Fibroblast of skin of right quadriceps (primary cell): ENCODE measurements around the gene GPN2.

ENCODE experiments used
- DNase-seq: peaks from one replicate; pipeline ENCODE4 v3.0.0-alpha.2; 2013

The GPN2 gene

DNA sequence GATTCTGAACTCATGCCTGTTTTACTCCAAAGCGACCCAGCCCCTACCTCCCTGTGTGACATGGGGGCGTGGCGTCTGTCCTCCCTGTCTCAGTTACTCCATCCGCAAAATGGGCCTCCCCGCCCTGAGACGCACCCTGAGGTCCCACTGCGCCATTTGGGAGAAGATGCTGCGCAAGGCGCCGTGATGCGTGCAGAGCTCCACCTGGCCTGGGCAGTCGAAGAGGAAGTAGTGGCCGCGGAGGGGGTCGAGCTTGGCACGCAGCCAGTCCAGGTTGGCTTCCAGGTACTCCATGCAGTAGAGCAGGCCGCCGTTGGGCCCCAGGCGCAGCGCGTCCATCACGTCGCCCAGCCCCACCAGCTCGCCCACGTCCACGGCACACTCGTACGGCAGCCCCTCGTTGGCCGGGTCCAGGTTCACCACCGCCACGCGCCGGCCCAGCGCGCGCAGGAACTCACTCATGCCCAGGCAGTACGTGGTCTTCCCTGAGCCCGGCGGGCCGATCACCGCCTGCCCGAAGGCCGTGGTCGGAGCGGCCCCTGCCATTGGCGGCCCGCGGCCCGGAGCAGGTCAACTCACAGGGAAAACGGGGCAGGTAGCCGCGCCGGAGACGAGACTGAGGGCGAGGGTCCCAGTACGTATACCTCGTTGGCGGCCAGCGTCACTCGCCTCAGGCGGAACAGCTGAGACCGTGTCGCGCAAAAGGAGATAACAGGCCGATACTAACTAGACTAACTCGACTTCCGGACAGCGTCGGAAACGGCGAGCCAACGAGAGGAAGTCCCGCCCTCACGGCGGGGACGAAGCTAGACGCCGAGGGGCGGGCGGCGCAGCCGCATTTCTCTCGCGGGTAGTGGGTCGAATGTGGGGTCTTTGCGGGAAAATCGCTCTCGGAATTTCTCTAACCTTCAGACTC lies at the start of gene GPN2:
TSS of gene GPN2 (minus strand) at position 733 of the 916 bp plus-strand sequence. CDS start at position 546, 187 bp downstream.
- DNase-seq: peak; percentile 70

DNA sequence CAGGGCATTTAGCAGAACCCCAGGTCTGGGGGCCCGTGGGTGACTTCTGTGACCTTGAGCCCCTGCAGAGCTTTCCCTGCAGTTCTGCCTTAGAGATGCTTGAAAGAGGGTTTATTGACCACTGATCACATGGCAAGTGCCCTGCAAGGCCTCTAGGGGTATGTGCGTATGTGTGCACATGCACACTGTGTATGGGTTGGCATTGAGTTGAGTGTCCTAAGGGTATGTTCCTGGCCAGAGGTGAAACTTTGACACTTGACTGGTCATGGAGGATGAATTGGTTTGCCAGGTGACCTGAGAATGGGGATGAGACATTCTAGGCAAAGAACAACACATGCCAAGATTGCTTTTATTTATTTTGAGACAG lies 48.6 kb upstream of the GPN2 start:
- DNase-seq: no peak

DNA sequence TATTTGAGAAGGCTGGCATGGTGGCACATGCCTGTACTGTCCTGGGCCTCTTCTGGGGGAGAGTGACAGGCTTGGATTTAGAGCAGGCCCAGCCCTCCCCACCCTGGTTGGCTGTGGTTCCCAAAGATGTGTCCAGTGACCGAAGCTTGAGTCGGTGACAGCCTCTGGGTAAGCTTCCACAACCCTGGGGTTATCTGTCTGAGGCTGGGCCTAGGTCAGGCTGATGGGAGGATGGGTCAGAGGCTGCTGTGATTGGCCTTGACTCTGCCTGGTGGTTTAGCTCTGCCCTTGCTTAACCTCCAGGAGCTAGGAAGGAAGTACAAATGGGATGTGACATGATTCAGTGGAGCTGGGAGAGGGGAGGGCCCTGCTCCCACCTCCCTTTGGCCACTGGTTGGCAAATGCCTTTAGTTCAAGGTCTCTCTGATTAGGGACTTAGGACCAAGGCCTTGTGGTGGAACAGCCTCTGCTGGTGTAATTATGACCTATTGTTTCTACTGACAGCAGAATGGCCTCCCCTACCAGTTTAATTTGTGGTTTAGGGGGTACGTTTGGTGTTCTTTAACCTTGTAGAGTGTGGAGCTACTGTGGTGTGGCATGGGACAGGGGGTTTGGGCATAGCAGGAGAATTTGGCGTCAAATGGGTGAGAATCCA lies 48.0 kb upstream of the GPN2 start:
- DNase-seq: no peak

DNA sequence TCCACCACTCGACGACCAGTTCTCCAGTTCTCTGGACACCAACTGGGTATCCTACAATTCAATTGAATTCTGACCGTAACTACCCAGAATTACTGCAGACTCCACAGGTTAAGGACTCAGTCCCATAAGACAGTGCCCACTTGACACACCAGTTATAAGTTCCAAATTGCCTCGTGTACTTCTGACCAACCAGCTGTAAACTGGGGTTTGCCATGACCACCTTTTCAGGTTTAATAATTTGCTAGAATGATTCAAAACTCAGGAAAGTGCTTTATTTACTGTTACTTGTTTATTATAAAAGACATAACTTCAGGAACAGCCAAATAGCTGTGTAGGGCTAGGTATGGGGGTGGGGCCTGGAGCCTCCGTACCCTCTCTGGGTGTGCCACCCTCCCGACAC lies 46.7 kb upstream of the GPN2 start:
- DNase-seq: no peak

DNA sequence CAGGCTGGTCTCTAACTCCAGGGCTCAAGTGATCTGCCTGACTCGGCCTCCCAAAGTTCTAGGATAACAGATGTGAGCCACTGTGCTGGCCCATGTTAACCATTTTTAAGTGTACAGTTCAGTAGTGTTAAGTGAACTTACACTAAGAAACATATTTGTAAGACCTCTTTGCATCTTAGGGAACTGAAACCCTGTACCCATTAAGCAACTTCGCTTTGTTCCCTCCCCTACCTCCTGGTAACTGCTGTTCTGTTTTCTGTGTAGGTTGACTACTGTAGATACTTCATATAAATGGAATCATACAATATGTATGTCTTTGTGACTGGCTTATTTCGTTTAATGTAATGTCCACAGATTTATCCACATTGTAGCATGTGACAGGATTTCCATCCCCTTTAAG lies 42.4 kb upstream of the GPN2 start:
- no peak for DNase-seq

DNA sequence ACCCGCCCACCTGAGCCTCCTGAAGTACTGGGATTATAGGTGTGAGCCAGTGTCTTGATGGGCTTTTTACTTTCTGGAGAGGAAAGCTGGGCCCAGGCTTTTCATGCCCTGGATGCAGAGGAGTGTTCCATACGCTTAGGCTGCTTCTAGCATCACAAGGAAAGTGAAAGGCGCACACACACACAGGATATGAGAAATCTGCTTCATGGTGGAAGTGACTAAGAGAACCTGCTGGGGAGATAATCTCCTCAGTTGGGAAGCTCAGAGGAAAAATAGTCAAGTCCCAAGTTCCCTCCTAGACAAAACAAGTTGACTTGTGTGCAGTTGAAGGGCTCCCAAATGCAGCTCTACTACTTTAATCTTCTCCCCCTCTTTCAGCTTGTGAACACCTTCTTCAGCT lies 33.6 kb upstream of the GPN2 start:
- peak; percentile 10 for DNase-seq

DNA sequence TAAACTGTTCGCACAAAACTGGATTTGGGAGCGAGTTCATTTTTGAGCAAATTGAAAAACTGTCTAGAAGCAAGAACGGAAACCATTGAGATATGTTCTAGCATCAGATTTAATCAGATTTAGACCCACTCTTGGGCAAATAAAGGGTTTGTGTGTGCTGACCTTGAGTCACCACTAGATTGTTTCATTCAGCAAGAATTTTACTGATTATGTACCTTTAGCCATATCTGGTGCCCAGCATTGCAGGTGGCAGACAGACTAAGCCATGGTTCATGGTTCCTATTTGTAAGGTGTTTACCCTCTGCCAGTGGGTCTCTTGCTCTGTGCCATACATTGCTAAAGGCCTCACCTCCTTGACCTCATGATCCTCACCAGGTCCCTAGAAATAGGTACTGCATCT lies 32.8 kb upstream of the GPN2 start:
- DNase-seq: no peak

DNA sequence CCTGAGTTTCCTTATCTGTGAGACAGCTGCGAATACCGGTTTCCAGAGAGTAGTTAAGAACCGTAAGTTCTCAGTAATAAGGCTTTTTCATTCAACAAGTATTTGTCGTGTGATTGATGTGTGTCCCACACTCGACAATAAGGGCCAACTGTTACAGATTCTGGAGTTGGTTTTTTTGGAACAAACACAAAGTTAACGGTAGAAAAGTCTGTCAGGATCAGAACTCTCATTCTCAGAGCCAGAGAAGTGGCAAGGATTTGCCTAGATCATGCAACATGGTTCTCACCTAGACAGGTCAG lies 32.3 kb upstream of the GPN2 start:
- no peak for DNase-seq

DNA sequence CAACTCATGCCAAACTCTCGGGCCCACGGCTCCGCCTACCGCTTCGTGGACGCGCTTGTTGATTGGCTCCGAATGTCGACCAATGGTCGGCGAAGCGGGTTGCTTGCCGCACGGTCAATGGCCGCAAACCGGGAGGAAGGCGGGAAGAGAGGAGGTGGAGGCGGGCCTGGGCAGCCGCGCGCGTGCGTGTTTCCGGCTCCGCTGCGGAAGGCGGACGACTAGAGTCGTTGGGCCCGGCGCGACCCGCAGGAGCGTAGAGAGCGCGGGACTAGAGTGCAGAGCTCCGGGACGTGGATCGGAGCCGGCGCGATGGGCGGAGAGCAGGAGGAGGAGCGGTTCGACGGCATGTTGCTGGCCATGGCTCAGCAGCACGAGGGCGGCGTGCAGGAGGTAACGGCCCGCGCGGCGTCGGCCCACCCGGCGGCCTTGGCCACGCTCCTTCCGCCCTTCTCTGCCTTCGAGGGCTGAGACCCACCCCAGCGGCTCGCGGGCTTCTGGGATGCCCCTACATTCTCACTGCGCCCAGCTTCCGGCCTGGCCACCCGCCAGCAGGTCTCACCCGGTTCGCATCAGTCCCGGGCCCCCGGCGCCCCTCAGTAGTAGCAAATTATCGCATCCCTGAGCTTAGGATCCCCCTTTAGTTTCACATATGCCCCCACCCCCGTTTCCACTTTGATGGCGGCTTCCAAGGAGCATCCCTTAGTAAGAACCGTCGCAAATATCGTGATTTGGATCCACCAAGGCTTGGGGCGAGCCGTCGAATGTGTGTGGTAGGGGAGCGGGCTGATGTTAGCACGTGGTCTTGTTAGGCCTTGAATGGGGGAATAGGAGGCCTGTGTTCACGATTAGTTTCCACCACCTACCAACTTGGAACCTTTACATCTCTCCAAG lies 31.7 kb upstream of the GPN2 start, which contains the start of gene NUDC:
TSS of gene NUDC (plus strand) at position 204 of the 891 bp plus-strand sequence. CDS start at position 310, 106 bp downstream.
- DNase-seq: peak; percentile 96

DNA sequence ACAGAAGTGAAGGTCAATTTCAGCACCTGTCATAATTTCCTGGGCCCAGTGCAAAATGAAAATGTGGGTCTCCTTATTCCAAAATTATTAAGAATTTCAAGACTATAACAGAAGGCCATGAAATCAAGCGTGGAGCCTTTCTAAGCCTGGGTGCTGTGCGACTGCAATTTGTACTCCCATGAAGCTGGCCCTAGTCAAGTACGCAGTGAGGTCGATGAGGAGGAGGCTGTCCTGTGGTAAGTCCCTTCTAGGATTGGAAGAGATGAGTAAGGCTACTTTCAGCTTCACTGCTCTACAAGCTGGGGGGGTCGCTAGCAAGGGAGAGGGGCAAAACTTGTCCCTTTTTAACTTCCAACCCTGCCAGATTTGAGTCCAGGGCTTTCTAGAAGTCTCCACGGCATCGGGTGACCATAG lies 31.1 kb upstream of the GPN2 start:
- no peak for DNase-seq

DNA sequence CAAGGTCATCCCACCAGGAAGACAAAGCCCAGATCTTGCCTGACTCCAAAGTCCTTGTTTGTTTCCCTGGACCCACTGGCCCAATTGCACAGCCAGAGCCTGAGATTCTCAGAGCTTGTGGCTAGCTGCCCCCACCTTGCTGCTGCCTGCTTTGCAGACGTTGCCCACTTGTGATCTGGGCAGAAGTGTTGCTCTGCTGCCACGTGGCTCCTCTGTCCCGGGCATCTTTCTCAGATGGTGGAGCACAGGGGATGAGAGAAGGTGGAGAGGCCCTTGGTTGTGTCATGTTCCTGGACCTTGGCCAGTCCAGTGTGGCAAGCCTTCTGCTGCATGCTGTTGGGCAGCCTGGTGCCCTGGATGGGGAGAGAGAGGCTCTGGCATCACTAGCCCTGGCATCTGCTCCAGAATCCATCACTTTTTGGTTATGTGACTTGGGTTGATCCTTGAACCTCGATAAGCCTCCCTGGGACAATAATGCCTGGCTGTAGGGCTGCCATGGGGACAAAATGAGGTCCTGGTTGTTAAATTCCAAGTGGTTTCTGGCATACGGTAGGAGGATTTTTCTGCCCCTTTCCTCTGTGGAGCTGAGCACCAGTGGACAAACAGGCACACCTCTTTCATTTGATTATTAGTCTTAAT lies 25.2 kb upstream of the GPN2 start:
- no peak for DNase-seq

DNA sequence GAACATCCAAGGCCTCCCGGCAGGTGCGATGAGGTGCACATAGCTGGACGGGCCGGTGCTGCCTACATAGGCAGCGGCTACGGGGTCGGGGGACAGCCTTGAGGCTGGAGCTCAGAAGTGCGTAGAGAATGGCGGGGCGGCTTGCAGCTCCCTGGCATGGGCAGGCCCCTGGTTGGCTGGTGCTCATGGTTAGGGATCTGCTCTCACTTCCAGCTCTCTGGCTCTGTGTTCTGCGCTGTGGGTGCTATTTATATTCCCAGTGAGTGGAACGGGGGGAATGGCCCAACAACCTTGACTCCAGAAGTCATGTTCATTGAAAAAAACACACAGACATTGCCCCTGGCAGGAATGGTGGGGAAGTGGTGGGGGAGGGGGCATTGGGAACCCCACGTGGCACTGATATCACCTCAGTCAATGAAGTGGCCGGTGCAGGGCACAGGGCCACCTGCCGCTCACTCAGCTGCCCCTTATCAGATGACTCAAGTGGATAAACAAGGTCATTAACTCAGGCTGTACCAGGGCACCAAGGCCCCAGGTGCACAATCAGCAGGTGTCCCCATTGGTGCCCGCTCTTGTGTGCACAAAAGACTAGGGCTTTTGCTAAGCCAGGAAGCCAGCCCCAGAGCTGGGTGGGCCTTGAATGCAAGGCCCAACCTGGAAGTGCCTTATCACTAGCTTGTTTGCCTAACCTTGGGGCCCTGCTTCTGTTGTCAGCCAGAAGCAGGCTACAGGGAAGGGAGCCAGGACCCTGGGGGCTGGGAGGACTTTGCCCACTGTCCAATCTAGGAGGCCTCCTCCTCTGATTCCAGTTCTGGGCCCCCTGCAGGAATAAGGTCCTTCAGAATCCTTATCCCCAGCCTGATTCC lies 23.9 kb upstream of the GPN2 start, which contains the start of gene NR0B2:
TSS of gene NR0B2 (minus strand) at position 222 of the 866 bp plus-strand sequence. CDS start at position 187, 35 bp downstream.
- DNase-seq: no peak

DNA sequence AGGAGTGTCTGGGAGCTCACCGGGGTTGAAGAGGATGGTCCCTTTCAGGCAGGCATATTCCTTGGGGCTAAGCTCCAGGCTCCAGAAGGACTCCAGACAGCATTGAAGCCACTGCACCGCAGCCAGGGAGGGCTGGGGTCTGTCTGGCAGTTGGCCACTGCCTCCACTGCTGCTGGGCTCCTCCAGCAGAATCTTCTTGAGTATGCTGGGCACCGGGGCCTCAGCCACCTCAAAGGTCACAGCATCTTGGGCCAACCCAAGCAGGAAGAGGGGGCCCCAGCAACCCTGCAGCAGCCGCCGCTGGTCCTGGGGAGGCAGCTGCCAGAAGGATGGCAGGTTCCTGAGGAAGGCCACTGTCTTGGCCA lies 23.3 kb upstream of the GPN2 start:
- no peak for DNase-seq

DNA sequence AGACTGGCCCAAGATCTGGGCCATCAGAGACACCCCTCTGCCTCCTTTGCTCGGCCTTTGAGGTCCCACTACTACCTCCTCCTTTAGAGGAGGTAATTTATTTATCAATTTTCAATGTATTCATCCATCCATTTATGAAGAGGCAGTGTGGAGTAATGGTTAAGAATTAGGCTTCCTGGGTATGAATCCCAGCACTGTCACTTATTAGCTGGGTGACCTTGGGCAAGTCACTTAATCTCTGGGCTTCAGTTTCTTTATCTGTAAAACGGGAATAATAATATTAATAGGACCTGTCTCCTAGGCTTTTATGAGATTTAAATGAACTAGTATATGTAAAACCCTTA lies 22.0 kb upstream of the GPN2 start:
- DNase-seq: no peak

DNA sequence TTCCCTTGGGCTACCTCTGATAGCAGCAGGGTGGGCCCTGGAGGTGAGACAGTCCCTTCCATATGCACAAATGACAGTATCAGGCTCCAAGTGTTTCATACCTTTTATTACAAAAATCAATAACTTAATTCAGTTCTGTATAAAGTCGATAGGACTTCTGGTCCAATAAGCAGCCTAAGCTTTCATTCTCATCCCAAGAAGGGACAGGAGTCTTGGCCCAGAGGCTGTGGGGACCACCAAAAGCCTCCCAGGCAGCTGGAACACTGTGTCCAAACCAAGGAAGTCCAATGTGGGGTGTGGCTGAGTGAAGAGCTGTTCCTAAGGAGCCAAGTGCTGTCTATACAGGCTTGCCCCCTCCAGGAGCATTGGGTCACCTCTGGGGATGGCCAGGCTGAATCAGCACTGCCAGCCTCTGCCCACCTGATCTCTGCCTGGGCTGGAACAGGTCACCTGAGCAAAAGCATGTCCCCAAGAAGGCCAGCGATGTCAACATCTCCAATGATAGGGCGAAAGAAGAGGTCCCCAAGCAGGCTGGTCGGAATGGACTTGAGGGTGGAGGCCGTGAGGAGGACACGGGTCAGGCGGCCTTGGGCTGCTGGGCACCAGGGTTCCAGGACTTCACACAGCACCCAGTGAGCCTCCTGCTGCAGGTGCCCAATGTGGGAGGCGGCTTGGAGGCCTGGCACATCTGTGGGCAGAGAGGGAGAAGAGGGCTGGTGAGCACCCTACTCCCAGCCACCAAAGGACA lies 21.5 kb upstream of the GPN2 start:
- no peak for DNase-seq

DNA sequence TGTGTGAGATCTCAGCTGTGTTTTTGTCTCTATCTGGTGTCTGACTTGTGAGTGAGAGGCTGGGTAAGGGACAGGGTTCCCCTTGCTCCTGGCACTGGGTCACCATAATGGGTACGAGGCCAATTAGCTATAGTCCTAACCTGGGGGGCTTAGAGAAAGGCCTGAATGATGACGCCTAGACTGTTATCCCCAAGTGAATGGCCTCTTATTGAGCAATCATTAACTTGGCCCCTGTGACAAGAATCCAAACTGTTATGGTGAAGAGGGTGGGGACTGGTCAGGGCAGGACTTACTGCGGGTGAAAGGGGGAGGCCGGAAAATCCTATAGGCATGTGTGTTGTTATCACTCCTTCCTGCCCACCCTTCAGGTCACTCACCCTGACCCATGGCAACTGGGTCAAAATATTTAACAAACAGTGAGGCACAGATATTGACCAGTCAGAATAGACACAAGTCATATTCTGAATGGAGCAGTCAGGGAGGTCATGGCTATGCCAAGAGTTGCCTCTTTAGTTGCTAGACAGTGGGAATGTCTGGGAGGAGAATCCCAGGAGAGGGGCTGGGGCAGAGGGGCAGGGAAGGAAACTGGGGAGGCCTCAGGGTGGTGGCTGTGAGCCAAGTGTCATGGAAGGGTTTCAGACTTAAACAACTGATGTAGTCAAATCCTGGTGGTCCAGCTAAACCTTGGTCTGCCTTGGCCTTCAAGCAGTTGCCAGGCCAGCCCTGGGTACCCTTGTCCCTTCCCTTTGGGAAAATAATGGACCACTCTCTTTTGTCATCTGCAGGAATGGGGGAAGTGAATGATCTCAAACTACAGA lies 20.5 kb upstream of the GPN2 start:
- DNase-seq: no peak

DNA sequence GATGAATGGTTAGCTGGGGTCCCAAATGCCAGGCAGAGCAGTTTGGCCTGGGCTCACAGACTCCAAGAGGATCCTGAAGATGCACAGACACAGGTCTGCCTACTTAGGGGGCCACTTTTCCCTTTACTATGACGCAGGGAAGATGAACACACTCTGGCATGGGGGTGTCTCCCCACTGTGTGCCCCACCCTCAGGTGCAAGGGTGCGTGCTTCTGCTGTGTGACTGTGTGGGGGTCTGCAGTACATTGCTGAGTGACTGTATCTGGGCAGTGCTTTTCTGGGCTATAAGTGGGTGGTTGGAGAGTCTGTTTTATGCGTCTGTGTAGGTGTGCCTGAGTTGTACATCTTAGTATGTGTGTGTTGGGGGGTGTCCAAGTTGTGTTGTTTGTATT lies 19.9 kb upstream of the GPN2 start:
- DNase-seq: no peak

DNA sequence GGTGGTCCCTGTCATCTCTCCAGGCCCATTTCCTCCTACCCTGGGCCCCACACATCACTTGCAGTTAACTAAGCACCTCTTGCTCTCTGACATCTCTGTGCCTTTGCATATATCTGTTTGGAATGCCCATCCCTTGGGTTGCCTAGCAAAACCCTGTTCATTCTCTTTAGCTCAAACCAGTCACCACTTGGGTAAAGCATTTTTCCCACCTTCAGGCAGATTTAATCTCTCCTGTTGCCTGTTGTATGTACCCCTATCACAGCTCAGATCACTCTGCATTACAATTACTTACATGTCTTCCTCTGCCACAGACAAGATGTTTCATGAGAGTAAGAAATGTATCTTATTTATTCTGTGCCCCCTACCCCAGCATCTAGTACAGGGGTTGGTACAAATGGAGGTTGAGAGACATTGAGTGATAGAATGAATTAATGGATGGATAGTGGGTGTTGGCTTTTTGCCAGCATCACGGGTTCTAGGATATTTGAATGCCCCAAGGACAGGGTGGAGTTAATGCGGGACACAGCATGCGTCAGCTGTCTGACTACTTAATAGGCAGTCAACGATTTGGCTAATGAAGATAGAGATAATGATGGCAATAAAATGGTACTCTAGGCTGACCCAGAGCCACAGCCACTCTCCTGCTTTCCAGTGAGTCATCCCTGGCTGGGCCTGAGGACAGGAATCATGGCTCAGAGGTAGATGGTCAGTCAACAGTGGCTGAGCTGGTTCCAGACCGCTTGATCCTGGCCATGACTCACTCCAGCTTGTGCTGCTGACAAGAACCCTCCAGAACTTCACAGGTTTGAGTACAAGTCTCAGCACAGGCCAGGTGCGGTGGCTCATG lies 17.2 kb upstream of the GPN2 start:
- DNase-seq: peak; percentile 21

DNA sequence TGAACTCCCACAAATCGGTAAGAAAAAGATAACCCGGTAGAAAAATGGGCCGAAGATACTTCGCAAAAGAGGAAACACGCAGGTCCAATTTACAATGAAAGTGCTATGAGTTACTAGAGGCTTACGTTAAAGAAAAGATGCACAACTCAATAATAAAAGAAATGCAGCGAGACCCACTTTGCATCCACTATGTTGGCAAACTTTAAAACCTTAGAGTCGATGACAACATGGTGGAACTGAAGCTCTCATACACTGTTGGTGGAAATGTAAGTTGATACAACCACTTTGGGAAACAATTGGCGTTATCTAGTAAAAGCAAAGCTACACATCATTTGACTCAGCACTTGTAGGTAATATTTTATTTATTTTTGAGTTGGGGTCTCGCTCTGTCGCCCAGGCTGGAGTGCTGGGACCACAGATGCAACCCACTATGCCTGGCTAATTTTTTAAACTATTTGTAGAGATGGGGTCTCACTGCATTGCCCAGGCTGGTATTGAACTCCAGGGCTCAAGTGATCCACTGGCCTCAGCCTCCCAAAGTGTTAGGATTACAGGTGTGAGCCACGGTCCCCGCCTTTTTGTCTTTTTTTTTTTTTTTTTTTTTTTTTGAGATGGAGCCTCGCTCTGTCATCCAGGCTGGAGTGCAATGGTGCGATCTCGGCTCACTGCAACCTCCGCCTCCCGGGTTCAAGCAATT lies 10.9 kb upstream of the GPN2 start:
- no peak for DNase-seq
